Esophagus squamous epithelium (tissue), 4 donors: Measurements from ENCODE around the gene PSMD8.

ENCODE experiments used
- CTCF ChIP-seq, 6 experiments: fragments of 450-650 bp in 4 of 6; fragments of 200-600 bp in 2 of 6; sonication (generic) in 2 of 6; IDR thresholded peaks; one replicate each; pipeline ENCODE4 v1.5.1; 2016 to 2019; ENCODE audit warnings: antibody characterized with exemption in 6 of 6, mild to moderate bottlenecking in 4 of 6, moderate library complexity in 4 of 6
- POLR2A ChIP-seq, 4 donors: fragments of 450-650 bp; IDR thresholded peaks; one replicate each; pipeline ENCODE4 v1.6.1; 2017; ENCODE audit warnings: antibody characterized with exemption in 4 of 4, mild to moderate bottlenecking in 4 of 4, moderate library complexity in 3 of 4

GRCh38 chr19:38399081-38399480, 24.7 kb downstream of the PSMD8 start:
- TF ChIP-seq CTCF (IDR thresholded peaks at IDR 0.05) (no peak), POLR2A (IDR thresholded peaks at IDR 0.05) (no peak)
